HG03139 (cell line): ENCODE results near the gene PLSCR5.

Experiments
- ATAC-seq: cut with Tn5 transposase; IDR thresholded peaks from one replicate; pipeline ENCODE4 v1.9.1; 2021; ENCODE audit not compliant: unreplicated experiment

Gene PLSCR5

GRCh38 chr3:146544929-146545528, 60.1 kb downstream of the PLSCR5 start:
- ATAC-seq = no peak

DNA sequence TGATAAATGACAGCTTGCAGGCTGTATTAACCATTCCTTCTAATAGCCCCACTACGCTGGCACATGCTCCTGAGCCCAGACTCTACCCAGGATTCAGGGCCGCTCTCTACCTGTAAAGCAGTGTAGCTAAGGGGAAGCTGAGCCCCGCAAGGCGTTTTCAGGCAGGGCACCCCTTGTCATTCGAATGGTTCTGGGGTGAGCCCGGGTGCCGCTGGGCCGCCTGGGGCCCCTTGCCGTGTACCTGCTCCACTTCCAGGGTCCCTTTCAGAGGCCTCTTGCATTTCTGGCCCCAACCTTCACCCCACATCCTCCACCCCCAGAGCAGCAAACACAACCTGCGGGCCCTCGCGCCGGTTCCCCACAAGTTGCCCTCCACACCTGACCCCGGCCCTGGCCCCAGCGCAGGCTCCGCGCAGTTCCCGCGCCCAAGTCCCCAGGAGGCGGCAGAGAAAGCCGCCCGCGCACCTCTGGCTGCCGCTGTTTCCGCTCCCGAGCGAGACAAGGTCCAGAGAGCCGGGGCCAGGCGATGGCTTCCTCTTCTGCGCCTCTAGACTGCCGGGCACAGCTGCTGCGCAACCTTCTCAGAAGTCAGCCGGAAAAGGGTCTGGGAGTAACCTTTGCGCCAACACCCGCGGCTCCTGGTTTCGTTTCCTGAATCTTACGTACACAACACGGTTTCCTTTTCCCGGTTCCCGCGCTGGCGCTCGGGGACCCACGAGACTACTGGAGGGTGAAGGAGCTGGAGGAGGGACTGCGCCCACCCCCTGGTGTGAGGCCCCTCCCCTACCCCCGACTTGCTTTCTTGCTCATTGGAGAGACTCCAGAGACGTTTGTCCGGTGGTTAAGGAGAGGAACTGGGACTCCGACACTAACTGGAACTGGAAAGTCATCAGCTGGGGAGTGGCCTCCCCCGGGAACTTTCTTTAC, 60.9 kb downstream of the PLSCR5 start, which contains the start of gene PLSCR1:
TSS of gene PLSCR1 (minus strand) at position 606 of the 927 bp plus-strand sequence. CDS start 8,055 bp downstream, outside the sequence.
- ATAC-seq = peak; percentile 81

DNA sequence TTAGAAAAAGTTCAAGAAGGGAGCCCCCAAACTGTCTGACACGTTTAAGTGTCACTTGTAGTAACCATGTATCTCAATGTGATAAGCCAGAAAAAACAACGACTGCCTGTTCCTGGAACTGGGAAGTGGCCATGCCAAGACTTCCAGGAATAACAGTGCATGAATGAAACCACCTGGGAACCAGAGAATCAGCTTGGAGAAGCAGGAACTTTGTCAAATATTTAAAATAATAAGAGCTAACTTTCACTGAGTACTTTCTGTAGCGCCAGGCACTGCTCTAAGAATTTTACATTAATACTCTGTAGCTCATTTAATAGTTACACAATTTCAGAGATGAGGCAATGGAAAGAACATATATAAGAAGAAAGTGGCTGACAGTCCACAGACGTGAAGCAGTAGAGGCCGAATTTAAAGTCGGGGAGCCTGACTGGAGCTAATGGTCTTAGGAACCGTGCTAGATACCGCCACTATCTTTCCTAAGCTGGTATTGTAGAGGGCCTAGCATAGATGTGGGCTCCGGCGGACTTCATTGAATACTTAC, 61.6 kb downstream of the PLSCR5 start:
- peak; percentile 1 for ATAC-seq

DNA sequence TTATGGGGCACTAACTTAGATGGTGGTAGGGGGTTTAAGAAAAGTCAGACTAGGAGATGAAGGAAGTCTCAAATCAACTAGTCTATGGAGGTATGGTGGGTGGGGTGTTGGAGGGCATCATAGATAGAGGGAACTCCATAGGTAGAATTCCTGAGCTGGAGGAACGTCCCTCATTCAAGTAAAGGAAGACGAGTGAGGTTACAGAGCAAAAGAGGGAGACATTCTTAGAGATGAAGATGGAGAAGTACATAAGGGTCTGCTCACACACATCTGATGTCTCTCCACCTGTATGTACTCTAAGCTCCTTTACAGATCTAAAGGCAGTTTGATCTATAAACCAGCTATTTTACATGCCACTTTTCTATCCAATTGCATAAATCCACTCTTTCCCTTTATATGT, 62.2 kb downstream of the PLSCR5 start:
- ATAC-seq = no peak

- no peak for ATAC-seq
These were observed 63.0 kb downstream of the PLSCR5 start for GRCh38 chr3:146542179-146542578.

DNA sequence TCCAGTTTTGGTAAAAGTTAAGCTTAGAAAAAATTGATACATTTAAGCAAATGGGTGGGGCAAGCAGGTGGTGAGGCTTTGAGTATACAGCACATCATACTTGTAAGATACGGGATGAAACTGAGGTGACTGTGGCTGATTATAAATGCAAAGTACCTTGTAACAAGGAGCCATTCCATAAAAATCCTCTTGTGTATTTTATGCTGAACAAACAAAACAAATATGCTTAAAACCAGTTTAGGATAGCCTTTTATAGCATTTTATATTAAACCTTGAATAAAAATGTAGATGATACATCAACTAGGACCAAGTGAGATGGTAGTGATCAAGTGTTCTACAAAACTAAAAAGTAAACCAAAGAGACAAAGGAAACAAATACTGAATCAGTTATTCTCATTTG, 64.2 kb downstream of the PLSCR5 start:
- ATAC-seq = no peak

- ATAC-seq = no peak
These were observed 64.9 kb downstream of the PLSCR5 start for GRCh38 chr3:146540236-146540635.

- ATAC-seq = no peak
These were observed 65.8 kb downstream of the PLSCR5 start for GRCh38 chr3:146539315-146539714.

GRCh38 chr3:146537603-146538002, 67.5 kb downstream of the PLSCR5 start:
- no peak for ATAC-seq

GRCh38 chr3:146536681-146537080, 68.5 kb downstream of the PLSCR5 start:
- ATAC-seq = no peak
